HEK293T (cell line): ENCODE data around the gene SEPTIN5.

ENCODE experiments used
- CTCF ChIA-PET: fragments of 350-600 bp; formaldehyde crosslinking; extraction: SDS; loops from one replicate; lab custom pipeline; 2021; ENCODE audit warnings: antibody characterized with exemption, inconsistent platforms; lab: Yijun Ruan, JAX
- POLR2A ChIA-PET: fragments of 350-600 bp; formaldehyde crosslinking; extraction: SDS; loops from one replicate; lab custom pipeline; 2020; ENCODE audit warnings: antibody characterized with exemption, inconsistent platforms; lab: Yijun Ruan, JAX
- DNase-seq: peaks from one replicate; pipeline ENCODE4 v3.0.0; 2012; ENCODE audit warnings: mixed read lengths; ENCODE audit errors: extremely low spot score
- ARNT ChIP-seq: fragments of 450-650 bp; IDR thresholded peaks from 2 replicates; pipeline ENCODE4 v1.6.1; 2017; ENCODE audit warnings: mild to moderate bottlenecking
- BHLHE40 ChIP-seq: fragments of 450-650 bp; IDR thresholded peaks from 2 replicates; pipeline ENCODE4 v1.6.1; 2016; ENCODE audit warnings: mild to moderate bottlenecking, moderate library complexity, borderline replicate concordance
- CTBP1 ChIP-seq: fragments of 450-650 bp; IDR thresholded peaks from 2 replicates; pipeline ENCODE4 v1.6.1; 2016; ENCODE audit warnings: borderline replicate concordance
- ELF4 ChIP-seq: fragments of 450-650 bp; IDR thresholded peaks from 2 replicates; pipeline ENCODE4 v1.6.1; 2017; ENCODE audit warnings: antibody characterized with exemption
- FOXA1 ChIP-seq: fragments of 450-650 bp; IDR thresholded peaks from 2 replicates; pipeline ENCODE4 v1.6.1; 2016; ENCODE audit warnings: mild to moderate bottlenecking
- FOXK2 ChIP-seq: fragments of 450-650 bp; IDR thresholded peaks from 2 replicates; pipeline ENCODE4 v1.6.1; 2016; ENCODE audit warnings: mild to moderate bottlenecking
- FOXM1 ChIP-seq: fragments of 450-650 bp; IDR thresholded peaks from 2 replicates; pipeline ENCODE4 v1.6.1; 2017; ENCODE audit warnings: mild to moderate bottlenecking, borderline replicate concordance
- HDGF ChIP-seq: fragments of 450-650 bp; IDR thresholded peaks from 2 replicates; pipeline ENCODE4 v1.6.1; 2017; ENCODE audit warnings: antibody characterized with exemption, borderline replicate concordance
- L3MBTL2 ChIP-seq: fragments of 450-650 bp; conservative IDR thresholded peaks from 2 replicates; pipeline ENCODE4 v1.6.1; 2016; ENCODE audit warnings: mild to moderate bottlenecking
- LEF1 ChIP-seq: fragments of 450-650 bp; IDR thresholded peaks from 2 replicates; pipeline ENCODE4 v1.6.1; 2017; ENCODE audit warnings: mild to moderate bottlenecking, borderline replicate concordance
- NFRKB ChIP-seq: fragments of 450-650 bp; IDR thresholded peaks from 2 replicates; pipeline ENCODE4 v1.6.1; 2016; ENCODE audit warnings: mild to moderate bottlenecking, moderate library complexity
- PKNOX1 ChIP-seq: fragments of 450-650 bp; IDR thresholded peaks from 2 replicates; pipeline ENCODE4 v1.6.1; 2016
- SP1 ChIP-seq: fragments of 450-650 bp; IDR thresholded peaks from 2 replicates; pipeline ENCODE4 v1.6.1; 2017
- SUZ12 ChIP-seq: fragments of 450-650 bp; IDR thresholded peaks from 2 replicates; pipeline ENCODE4 v1.6.1; 2016; ENCODE audit warnings: mild to moderate bottlenecking
- TARDBP ChIP-seq: fragments of 450-650 bp; IDR thresholded peaks from 2 replicates; pipeline ENCODE4 v1.6.1; 2016
- ZNF384 ChIP-seq: fragments of 450-650 bp; IDR thresholded peaks from 2 replicates; pipeline ENCODE4 v1.6.1; 2016

Gene SEPTIN5

DNA sequence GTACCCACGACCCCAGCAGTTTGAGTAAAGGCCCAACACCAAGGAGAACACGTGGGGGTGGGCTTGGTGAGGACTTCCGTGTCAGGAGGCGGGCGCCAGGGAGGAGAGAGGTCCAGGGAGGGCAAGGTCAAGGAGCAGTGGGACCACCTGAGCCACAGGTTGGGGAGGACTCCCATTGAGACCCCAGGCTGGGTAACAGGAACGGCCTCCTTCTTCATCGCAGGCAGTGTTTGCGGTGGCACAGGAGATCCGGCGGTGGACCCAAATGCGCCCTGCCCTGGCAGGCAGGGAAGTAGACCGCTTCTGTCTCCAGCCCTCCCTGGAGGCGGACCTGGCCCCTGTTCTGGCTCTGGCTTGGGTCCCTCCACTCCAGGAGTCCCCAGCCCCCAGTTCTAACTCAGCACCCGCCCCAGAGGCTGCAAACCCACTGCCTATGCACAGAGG, 40.4 kb downstream of the SEPTIN5 start:
- no peak for DNase-seq
- ChIA-PET POLR2A (no interaction called here), CTCF (no interaction called here)
- TF ChIP-seq L3MBTL2 (no peak), BHLHE40 (no peak), ZNF384 (no peak), TARDBP (no peak), ARNT (no peak)

DNA sequence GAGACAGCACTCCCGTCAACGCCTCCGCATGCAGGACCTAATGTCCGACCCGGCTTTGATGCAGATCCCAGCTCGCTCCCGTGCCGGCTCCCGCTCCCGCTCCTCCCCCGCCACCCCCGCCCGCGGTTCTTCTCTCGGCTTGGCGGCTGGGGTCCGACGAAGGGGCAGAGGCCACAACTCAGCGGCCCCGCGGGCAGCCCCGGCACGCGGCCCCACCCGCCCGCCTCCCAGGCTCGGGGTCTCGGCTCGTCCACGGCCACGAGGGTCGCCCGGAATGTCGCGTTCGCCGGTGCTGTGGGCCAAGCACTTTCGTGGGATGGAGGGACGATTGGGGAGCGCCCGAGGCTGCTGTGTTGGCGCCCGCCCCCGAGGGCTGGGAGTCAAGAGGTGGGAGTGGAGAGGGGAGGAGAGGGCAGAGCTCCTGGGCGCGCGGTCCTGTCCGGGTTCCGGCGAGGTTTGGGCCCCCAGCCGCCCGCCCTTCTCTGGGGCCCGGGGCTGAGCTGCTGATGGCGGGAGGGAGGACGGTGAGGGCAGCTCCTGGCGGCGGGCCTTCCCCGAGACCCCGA, 40.9 kb downstream of the SEPTIN5 start:
- TF ChIP-seq SUZ12 (no peak), NFRKB (no peak), HDGF (no peak), FOXK2 (no peak), ZNF384 (no peak), PKNOX1 (no peak), FOXA1 (no peak), FOXM1 (no peak), L3MBTL2 (no peak), ARNT (no peak), LEF1 (no peak)
- ChIA-PET CTCF (no interaction called here), POLR2A (no interaction called here)
- DNase-seq, result no peak

DNA sequence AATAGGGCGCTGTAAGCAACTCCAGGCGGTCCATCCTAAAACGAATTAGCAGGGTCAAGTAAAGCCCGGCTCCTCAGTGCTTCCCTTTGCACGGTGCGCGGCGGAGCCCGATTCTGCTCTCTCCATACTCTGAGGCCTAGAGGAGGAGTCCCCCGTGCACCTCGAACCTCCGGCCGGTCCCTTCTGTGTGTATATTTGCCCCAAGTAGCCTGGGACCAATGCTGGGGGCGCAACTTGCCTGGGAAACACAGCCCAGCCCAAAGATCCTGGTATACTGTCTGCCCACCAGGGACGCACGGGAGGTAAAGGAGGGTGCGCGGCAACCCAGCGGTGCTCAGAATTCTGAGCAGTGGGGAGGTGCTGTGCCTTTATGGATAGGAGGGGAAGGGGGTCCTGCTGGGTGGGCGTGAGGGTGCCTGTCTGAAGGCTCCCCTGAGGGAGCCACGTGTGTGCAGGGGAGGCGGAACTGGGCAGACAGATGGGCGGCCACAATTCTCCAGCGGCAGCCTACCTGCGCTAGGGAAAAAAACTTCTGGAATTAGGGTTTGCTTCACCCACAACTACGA, 41.5 kb downstream of the SEPTIN5 start:
- no peak for TF ChIP-seq NFRKB
- TF ChIP-seq ZNF384, result no peak
- TF ChIP-seq CTBP1, result no peak
- no peak for TF ChIP-seq ELF4
- no peak for TF ChIP-seq TARDBP
- no peak for TF ChIP-seq FOXK2
- no peak for TF ChIP-seq SP1
- TF ChIP-seq SUZ12, result no peak
- POLR2A ChIA-PET, result no interaction called here
- CTCF ChIA-PET, result interaction anchor here (1.0 kb wide), 1 partner anchor 25 kb away, joined by 5 read pairs; no protein-coding TSS in a partner anchor
- DNase-seq, result no peak

GRCh38 chr22:19756288-19757128, 42.2 kb downstream of the SEPTIN5 start:
- peak; percentile 73 for DNase-seq
- POLR2A ChIA-PET, result no interaction called here
- no peak for TF ChIP-seq ZNF384
- no peak for TF ChIP-seq FOXM1
- no peak for TF ChIP-seq TARDBP
- TF ChIP-seq FOXK2, result no peak
- no peak for TF ChIP-seq BHLHE40
- no peak for TF ChIP-seq ARNT
- TF ChIP-seq PKNOX1, result no peak
- no peak for TF ChIP-seq SUZ12
- no peak for TF ChIP-seq LEF1
- no peak for TF ChIP-seq FOXA1
- TF ChIP-seq HDGF, result no peak
- TF ChIP-seq L3MBTL2, result no peak
- no peak for TF ChIP-seq CTBP1
- TF ChIP-seq ELF4, result no peak
- no peak for TF ChIP-seq NFRKB
- CTCF ChIA-PET, result interaction anchor here (0.7 to 1.0 kb wide), 2 partner anchors 26 to 179 kb away, joined by 3 to 5 read pairs; no protein-coding TSS in a partner anchor

DNA sequence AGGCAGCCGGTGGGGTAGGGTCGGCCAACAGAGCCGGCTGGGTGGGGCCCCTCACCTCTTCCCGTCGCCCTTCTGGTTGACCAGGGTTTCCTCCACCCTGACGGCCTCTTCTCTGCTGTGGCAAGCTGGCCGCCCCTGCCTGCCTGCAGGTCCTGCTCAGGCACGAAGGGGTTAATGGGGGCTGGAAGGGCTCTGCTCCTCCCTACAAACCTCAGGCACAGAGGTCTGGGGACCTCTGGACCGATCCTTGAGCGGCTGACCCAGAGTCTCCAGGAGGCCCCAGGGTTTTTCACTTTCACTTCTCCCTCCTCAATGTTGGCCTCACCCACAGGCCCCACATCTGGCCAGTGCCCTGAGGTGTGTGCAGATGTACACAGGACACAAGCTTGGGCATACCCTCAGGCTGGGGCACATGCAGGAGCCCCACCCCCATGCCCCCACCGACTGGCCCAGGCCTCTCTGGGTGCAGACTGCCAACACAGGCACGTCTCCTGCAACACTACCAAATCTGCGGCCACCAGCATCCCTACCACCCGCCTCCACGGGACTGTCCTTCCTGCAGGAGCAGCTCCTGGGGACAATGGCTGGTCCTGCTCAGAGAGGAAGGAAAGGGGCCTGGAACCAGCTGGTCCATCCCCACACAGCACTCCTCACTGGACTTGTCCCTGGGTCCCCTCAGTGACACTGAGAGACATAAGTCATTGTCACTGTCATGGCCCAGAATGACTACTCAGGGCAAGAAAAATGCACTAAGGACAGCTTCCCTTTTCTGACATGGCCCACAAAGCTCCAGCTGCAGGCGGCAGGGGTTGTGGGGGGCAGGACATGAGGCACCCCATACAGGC, 43.1 kb downstream of the SEPTIN5 start:
- no peak for DNase-seq
- POLR2A ChIA-PET, result no interaction called here
- CTCF ChIA-PET, result interaction anchor here (0.7 to 1.1 kb wide), 3 partner anchors 27 to 178 kb away, joined by 3 to 5 read pairs (median 5); no protein-coding TSS in a partner anchor
- TF ChIP-seq LEF1 (no peak), L3MBTL2 (no peak), FOXA1 (no peak), ELF4 (no peak), PKNOX1 (no peak), TARDBP (no peak), FOXM1 (no peak), NFRKB (no peak), BHLHE40 (no peak), FOXK2 (no peak), HDGF (no peak), ARNT (no peak), SUZ12 (no peak), CTBP1 (no peak), ZNF384 (no peak), SP1 (no peak)
